Measurements from ENCODE around the gene DLST. TPM values are rescaled to one million over a fixed set of nuclear protein-coding genes. Genes with fewer than 3 reads are reported as not detected.

The DLST gene
- total RNA-seq, 1 donor from 2014 or later: 74.4 TPM

GRCh38 chr14:74913986-74914573 is 32.4 kb downstream of the DLST start:
- Mint-ChIP-seq H3K9me3 (no peaks in the 10 kb centered on the region), H3K4me3 (no peak overlapping the region), H3K4me1 (peaks cover 2% of the 10 kb centered on the region), H3K27me3 (ENCODE audit: low read depth) (no peaks in the 10 kb centered on the region), H3K36me3 (no peaks in the 10 kb centered on the region), H3K27ac (no peak overlapping the region)
- TF ChIP-seq CTCF (IDR thresholded peaks at IDR 0.05; ENCODE audit: unreplicated experiment): peak; percentile 13
- peak in 1 of 2 experiments; percentile 58 for DNase-seq (ENCODE audit: low spot score in 2 of 2, unreplicated experiment in 2 of 2)

GRCh38 chr14:74915426-74915825 is 33.7 kb downstream of the DLST start:
- no peaks in the 10 kb centered on the region for H3K36me3 Mint-ChIP-seq
- no peak overlapping the region for H3K4me3 Mint-ChIP-seq
- no peak overlapping the region for H3K27ac Mint-ChIP-seq
- DNase-seq (ENCODE audit: low spot score in 2 of 2, unreplicated experiment in 2 of 2): no peak
- no peak for TF ChIP-seq CTCF (IDR thresholded peaks at IDR 0.05; ENCODE audit: unreplicated experiment)
- H3K9me3 Mint-ChIP-seq: no peaks in the 10 kb centered on the region
- H3K27me3 Mint-ChIP-seq (ENCODE audit: low read depth): no peaks in the 10 kb centered on the region
- peaks cover 2% of the 10 kb centered on the region for H3K4me1 Mint-ChIP-seq

GRCh38 chr14:74915826-74916225 is 34.1 kb downstream of the DLST start:
- no peak for DNase-seq (ENCODE audit: low spot score in 2 of 2, unreplicated experiment in 2 of 2)
- Mint-ChIP-seq H3K27me3 (ENCODE audit: low read depth) (no peaks in the 10 kb centered on the region), H3K36me3 (no peaks in the 10 kb centered on the region), H3K9me3 (no peaks in the 10 kb centered on the region), H3K4me3 (no peak overlapping the region), H3K27ac (no peak overlapping the region), H3K4me1 (peaks cover 2% of the 10 kb centered on the region)
- TF ChIP-seq CTCF (IDR thresholded peaks at IDR 0.05; ENCODE audit: unreplicated experiment): no peak

GRCh38 chr14:74917178-74917543 is 35.4 kb downstream of the DLST start:
- H3K4me3 Mint-ChIP-seq: no peak overlapping the region
- H3K4me1 Mint-ChIP-seq: peaks cover 2% of the 10 kb centered on the region
- no peak for TF ChIP-seq CTCF (IDR thresholded peaks at IDR 0.05; ENCODE audit: unreplicated experiment)
- H3K27me3 Mint-ChIP-seq (ENCODE audit: low read depth): peaks cover 4% of the 10 kb centered on the region
- H3K27ac Mint-ChIP-seq: peak overlapping the region; percentile 31
- no peaks in the 10 kb centered on the region for H3K9me3 Mint-ChIP-seq
- H3K36me3 Mint-ChIP-seq: no peaks in the 10 kb centered on the region
- DNase-seq (ENCODE audit: low spot score in 2 of 2, unreplicated experiment in 2 of 2): no peak

- no peak for DNase-seq (ENCODE audit: low spot score in 2 of 2, unreplicated experiment in 2 of 2)
- Mint-ChIP-seq H3K36me3 (no peaks in the 10 kb centered on the region), H3K27ac (peak overlapping the region; percentile 31), H3K9me3 (no peaks in the 10 kb centered on the region), H3K4me3 (no peak overlapping the region), H3K27me3 (ENCODE audit: low read depth) (peaks cover 9% of the 10 kb centered on the region), H3K4me1 (peaks cover 2% of the 10 kb centered on the region)
- TF ChIP-seq CTCF (IDR thresholded peaks at IDR 0.05; ENCODE audit: unreplicated experiment): no peak
Observed at GRCh38 chr14:74917646-74918081, 35.9 kb downstream of the DLST start.

- DNase-seq (ENCODE audit: low spot score in 2 of 2, unreplicated experiment in 2 of 2): no peak
- peaks cover 2% of the 10 kb centered on the region for H3K4me1 Mint-ChIP-seq
- H3K9me3 Mint-ChIP-seq: no peaks in the 10 kb centered on the region
- no peaks in the 10 kb centered on the region for H3K36me3 Mint-ChIP-seq
- H3K27ac Mint-ChIP-seq: no peak overlapping the region
- H3K4me3 Mint-ChIP-seq: no peak overlapping the region
- peaks cover 9% of the 10 kb centered on the region for H3K27me3 Mint-ChIP-seq (ENCODE audit: low read depth)
- no peak for TF ChIP-seq CTCF (IDR thresholded peaks at IDR 0.05; ENCODE audit: unreplicated experiment)
Observed at GRCh38 chr14:74918380-74918779, 36.7 kb downstream of the DLST start.

Data from mesothelial cell of epicardium (in vitro differentiated cells).